IMR-90 (cell line): ENCODE measurements around the gene CD300LF. TPM values are rescaled to one million over a fixed set of nuclear protein-coding genes. Genes with fewer than 3 reads are reported as not detected.

Experiments
- BHLHE40 ChIP-seq: fragments of 150-350 bp; IDR thresholded peaks from 2 replicates; pipeline ENCODE4 v1.6.1; 2016; ENCODE audit warnings: mild to moderate bottlenecking, low read depth, low read length
- CHD1 ChIP-seq: IDR thresholded peaks from 2 replicates; pipeline ENCODE4 v1.6.1; 2012; ENCODE audit warnings: low read depth, low read length, improper control_type of control experiment
- ELK1 ChIP-seq: fragments of 150-350 bp; IDR thresholded peaks from 2 replicates; pipeline ENCODE4 v1.6.1; 2016; ENCODE audit warnings: low read depth, mild to moderate bottlenecking, low read length, moderate library complexity, borderline replicate concordance
- SMC3 ChIP-seq: fragments of 150-350 bp; IDR thresholded peaks from 2 replicates; pipeline ENCODE4 v1.6.1; 2016; ENCODE audit warnings: low read depth, mild to moderate bottlenecking, antibody characterized with exemption, low read length, moderate library complexity
- polyA plus RNA-seq, 3 experiments: library from polyadenylated mRNA; depleted of rRNA; stranded (reverse); fragments of >200 nt; gene quantifications; 2 replicates each; pipeline ENCODE4 v1.2.3, GENCODE V29; 2012; ENCODE audit warnings: low replicate concordance in 1 of 3
- total RNA-seq: library from RNA; depleted of rRNA; stranded (reverse); fragments of >200 nt; gene quantifications from 2 replicates; pipeline ENCODE4 v1.2.3, GENCODE V29; 2012

CD300LF gene
- total and polyA plus RNA-seq, 2 of the 4 experiments (the other 2 are of a cell fraction): not detected

GRCh38 chr17:74744714-74745547 is 32.2 kb upstream of the CD300LF start (continued):
- no peak for TF ChIP-seq ELK1
- no peak for TF ChIP-seq CHD1
- peak; percentile 88 for TF ChIP-seq SMC3
- no peak for TF ChIP-seq BHLHE40
